Tibial artery (tissue), 4 donors: ENCODE results near the gene CXCL17.
"Not testable (repeated sequence)": the region's sequence is repeated elsewhere in the genome, so short reads cannot be mapped to it uniquely, and the experiment has no call there.

ENCODE experiments used
- DNase-seq, 2 donors: peaks; one replicate each; pipeline ENCODE4 v3.0.0-alpha.2; 2019
- H3K27ac ChIP-seq, 2 donors: fragments of 200-600 bp; sonication (generic) in 1 of 2; 1 replicate in 1 of 2; 2 replicates in 1 of 2; pipeline ENCODE4 v1.5.1; 2018 to 2019; ENCODE audit warnings: mild to moderate bottlenecking in 1 of 2
- H3K27me3 ChIP-seq, 2 donors: fragments of 200-600 bp; sonication (generic) in 1 of 2; one replicate each; pipeline versions ENCODE4 v1.5.1 to v1.6.0; 2016 to 2019
- H3K36me3 ChIP-seq, 3 donors: fragments of 200-600 bp; sonication (generic) in 2 of 3; one replicate each; pipeline ENCODE4 v1.5.1; 2016 to 2019; ENCODE audit warnings: mild to moderate bottlenecking in 2 of 3
- H3K4me1 ChIP-seq, 4 donors: fragments of 200-600 bp; sonication (generic) in 2 of 4; 1 replicate in 3 of 4; 2 replicates in 1 of 4; pipeline ENCODE4 v1.5.1; 2016 to 2019
- H3K4me3 ChIP-seq, 2 donors: fragments of 200-600 bp; sonication (generic) in 1 of 2; 1 replicate in 1 of 2; 2 replicates in 1 of 2; pipeline ENCODE4 v1.5.1; 2018 to 2019; ENCODE audit warnings: mild to moderate bottlenecking in 2 of 2
- H3K9me3 ChIP-seq, 3 donors: fragments of 200-600 bp; sonication (generic) in 1 of 3; one replicate each; pipeline ENCODE4 v1.5.1; 2016 to 2019
- CTCF ChIP-seq, 2 experiments: fragments of 200-600 bp in 1 of 2; fragments of 450-650 bp in 1 of 2; IDR thresholded peaks; one replicate each; pipeline ENCODE4 v1.5.1; 2017 to 2019; ENCODE audit warnings: antibody characterized with exemption in 2 of 2, mild to moderate bottlenecking in 1 of 2, moderate library complexity in 1 of 2
- intact Hi-C: fragments of 100-400 bp; cut with DNase I; formaldehyde crosslinking; loops from one replicate; pipeline ENCODE4 v1.15.0; 2023; ENCODE audit warnings: low total_unique reads

Gene CXCL17

GRCh38 chr19:42442833-42443232, at the start of gene CXCL17:
Gene CXCL17, minus strand, starts transcription at chr19:42442946. Its CDS starts 114 bp downstream, at chr19:42442832.
- intact Hi-C loops = no loop called here
- Histone ChIP-seq H3K27me3 (peaks cover 0 to 5% of the 10 kb centered on the region in 2 donors), H3K9me3 (no peaks in the 10 kb centered on the region), H3K4me3 (no peak within 1 kb of the TSS), H3K27ac (no peak within 1 kb of the TSS), H3K4me1 (peaks cover 0 to 9% (median 0%) of the 10 kb centered on the region in 4 donors), H3K36me3 (no peaks in the 10 kb centered on the region)
- DNase-seq = no peak
- no peak for TF ChIP-seq CTCF (IDR thresholded peaks at IDR 0.05)

- no peaks in the 10 kb centered on the region for H3K4me1 ChIP-seq
- H3K27ac ChIP-seq = no peak overlapping the region
- DNase-seq = no peak
- no peaks in the 10 kb centered on the region for H3K27me3 ChIP-seq
- H3K4me3 ChIP-seq = no peak overlapping the region
- H3K9me3 ChIP-seq = no peaks in the 10 kb centered on the region
- intact Hi-C loops = no loop called here
- no peak for TF ChIP-seq CTCF (IDR thresholded peaks at IDR 0.05)
- no peaks in the 10 kb centered on the region for H3K36me3 ChIP-seq
Observed at GRCh38 chr19:42488783-42489521, 46.2 kb upstream of the CXCL17 start.

GRCh38 chr19:42487798-42488178, 45.0 kb upstream of the CXCL17 start:
- Histone ChIP-seq H3K4me3 (no peak overlapping the region), H3K36me3 (no peaks in the 10 kb centered on the region), H3K9me3 (no peaks in the 10 kb centered on the region), H3K4me1 (no peaks in the 10 kb centered on the region), H3K27ac (no peak overlapping the region), H3K27me3 (no peaks in the 10 kb centered on the region)
- intact Hi-C loops = no loop called here
- TF ChIP-seq CTCF (IDR thresholded peaks at IDR 0.05) = no peak
- DNase-seq = no peak

GRCh38 chr19:42487032-42487797, 44.5 kb upstream of the CXCL17 start:
- Histone ChIP-seq H3K4me3 (no peak overlapping the region), H3K4me1 (no peaks in the 10 kb centered on the region), H3K27me3 (no peaks in the 10 kb centered on the region), H3K27ac (no peak overlapping the region), H3K36me3 (no peaks in the 10 kb centered on the region), H3K9me3 (no peaks in the 10 kb centered on the region)
- intact Hi-C loops = no loop called here
- DNase-seq = no peak
- TF ChIP-seq CTCF (IDR thresholded peaks at IDR 0.05) = no peak

- H3K4me1 ChIP-seq, intact Hi-C loops, H3K27ac ChIP-seq, H3K27me3 ChIP-seq, H3K4me3 ChIP-seq, H3K36me3 ChIP-seq, DNase-seq, H3K9me3 ChIP-seq: not testable (repeated sequence)
Observed at GRCh38 chr19:42485036-42485435, 42.3 kb upstream of the CXCL17 start.
